Gastroesophageal sphincter (tissue), 4 donors: ENCODE data around the gene LNX1. TPM values are rescaled to one million over a fixed set of nuclear protein-coding genes. Genes with fewer than 3 reads are reported as not detected.
A peak's percentile ranks its signal among the peaks of the same experiment; 100 is the strongest.

Experiments used
- ATAC-seq: fragments of 150-250 bp; one replicate; pipeline ENCODE4 v1.9.1; 2016; ENCODE audit warnings: mild to moderate bottlenecking, moderate library complexity
- H3K27ac ChIP-seq, 4 donors: fragments of 200-600 bp; sonication (generic) in 3 of 4; 1 replicate in 3 of 4; 2 replicates in 1 of 4; pipeline ENCODE4 v1.5.1; 2016 to 2019
- H3K27me3 ChIP-seq: fragments of 200-600 bp; sonication (generic); one replicate; pipeline ENCODE4 v1.5.1; 2019
- H3K36me3 ChIP-seq, 2 donors: fragments of 200-600 bp; sonication (generic); one replicate each; pipeline ENCODE4 v1.5.1; 2019; ENCODE audit warnings: control low read depth in 1 of 2
- H3K4me1 ChIP-seq, 3 donors: fragments of 200-600 bp; sonication (generic); 1 replicate in 2 of 3; 2 replicates in 1 of 3; pipeline ENCODE4 v1.5.1; 2016 to 2019; ENCODE audit warnings: control low read depth in 2 of 3
- H3K4me3 ChIP-seq, 2 donors: fragments of 200-600 bp; sonication (generic); one replicate each; pipeline ENCODE4 v1.5.1; 2019; ENCODE audit warnings: mild to moderate bottlenecking in 1 of 2, moderate library complexity in 1 of 2
- H3K9me3 ChIP-seq, 3 donors: fragments of 200-600 bp; sonication (generic); one replicate each; pipeline ENCODE4 v1.5.1; 2017 to 2019; ENCODE audit warnings: control low read depth in 2 of 3
- EP300 ChIP-seq: sonication (generic); formaldehyde crosslinking; IDR thresholded peaks from one replicate; pipeline ENCODE4 v1.6.1; 2017; ENCODE audit warnings: antibody characterized with exemption, mild to moderate bottlenecking
- POLR2A ChIP-seq, 2 donors: fragments of 450-650 bp; IDR thresholded peaks; one replicate each; pipeline ENCODE4 v1.6.1; 2017; ENCODE audit warnings: antibody characterized with exemption in 2 of 2, mild to moderate bottlenecking in 2 of 2, moderate library complexity in 1 of 2
- POLR2AphosphoS5 ChIP-seq: sonication (generic); formaldehyde crosslinking; IDR thresholded peaks from one replicate; pipeline ENCODE4 v1.6.1; 2017; ENCODE audit warnings: antibody characterized with exemption
- whole genome bisulfite sequencing, 2 donors: methylation state at CpG; one replicate each; pipeline ENCODE4 v1.1.5; 2018; ENCODE audit warnings: low coverage in 1 of 2; 5-methylcytosine and 5-hydroxymethylcytosine counted together
- total RNA-seq, 4 donors: library from RNA; depleted of rRNA; stranded (reverse); fragments of >200 nt; gene quantifications; one replicate each; pipeline ENCODE4 v1.1.0, GENCODE V29; 2016
- TF ChIP-seq, protein P1 (sequence below), 4 experiments: fragments of 200-600 bp in 2 of 4; fragments of 450-650 bp in 2 of 4; sonication (generic) in 1 of 4; IDR thresholded peaks; one replicate each; pipeline ENCODE4 v1.5.1; 2017 to 2019; ENCODE audit warnings: antibody characterized with exemption in 4 of 4, mild to moderate bottlenecking in 2 of 4, moderate library complexity in 2 of 4

The LNX1 gene
- total RNA-seq, 4 donors from 2014 or later, result 2.6 to 13.6 (median 7.2) TPM

DNA sequence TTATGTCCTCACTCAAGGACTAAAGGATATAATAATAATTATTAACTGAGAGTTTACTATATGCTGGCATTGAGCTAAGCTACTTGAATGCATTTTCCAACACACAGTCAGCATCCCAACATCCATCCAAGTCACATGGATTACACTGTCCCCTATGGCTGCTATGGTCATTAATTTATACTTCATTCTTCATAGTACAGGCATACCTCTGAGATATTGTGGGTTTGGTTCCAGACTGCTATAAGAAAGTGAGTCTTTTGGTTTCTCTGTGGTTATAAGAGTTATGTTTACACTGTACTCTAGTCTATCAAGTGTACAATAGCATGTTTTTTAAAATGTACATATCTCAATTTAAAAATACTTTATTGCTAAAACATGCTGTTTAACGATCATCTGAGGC is 89.2 kb downstream of the LNX1 start:
- H3K27me3 ChIP-seq, result no peaks in the 10 kb centered on the region
- TF ChIP-seq POLR2A (IDR thresholded peaks at IDR 0.05), result no peak
- TF ChIP-seq, protein P1, sequence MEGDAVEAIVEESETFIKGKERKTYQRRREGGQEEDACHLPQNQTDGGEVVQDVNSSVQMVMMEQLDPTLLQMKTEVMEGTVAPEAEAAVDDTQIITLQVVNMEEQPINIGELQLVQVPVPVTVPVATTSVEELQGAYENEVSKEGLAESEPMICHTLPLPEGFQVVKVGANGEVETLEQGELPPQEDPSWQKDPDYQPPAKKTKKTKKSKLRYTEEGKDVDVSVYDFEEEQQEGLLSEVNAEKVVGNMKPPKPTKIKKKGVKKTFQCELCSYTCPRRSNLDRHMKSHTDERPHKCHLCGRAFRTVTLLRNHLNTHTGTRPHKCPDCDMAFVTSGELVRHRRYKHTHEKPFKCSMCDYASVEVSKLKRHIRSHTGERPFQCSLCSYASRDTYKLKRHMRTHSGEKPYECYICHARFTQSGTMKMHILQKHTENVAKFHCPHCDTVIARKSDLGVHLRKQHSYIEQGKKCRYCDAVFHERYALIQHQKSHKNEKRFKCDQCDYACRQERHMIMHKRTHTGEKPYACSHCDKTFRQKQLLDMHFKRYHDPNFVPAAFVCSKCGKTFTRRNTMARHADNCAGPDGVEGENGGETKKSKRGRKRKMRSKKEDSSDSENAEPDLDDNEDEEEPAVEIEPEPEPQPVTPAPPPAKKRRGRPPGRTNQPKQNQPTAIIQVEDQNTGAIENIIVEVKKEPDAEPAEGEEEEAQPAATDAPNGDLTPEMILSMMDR (IDR thresholded peaks at IDR 0.05), result no peak
- TF ChIP-seq EP300, result no peak
- no peak for TF ChIP-seq POLR2AphosphoS5
- no peak overlapping the region for H3K4me3 ChIP-seq
- no peaks in the 10 kb centered on the region for H3K36me3 ChIP-seq
- ATAC-seq, result no peak
- H3K27ac ChIP-seq, result no peak overlapping the region
- no peaks in the 10 kb centered on the region for H3K9me3 ChIP-seq
- H3K4me1 ChIP-seq, result peaks cover 0 to 3% (median 0%) of the 10 kb centered on the region in 3 donors
- 62 to 64% methylated on average over 1 of the region's 1 CpG for WGBS, 2 donors

DNA sequence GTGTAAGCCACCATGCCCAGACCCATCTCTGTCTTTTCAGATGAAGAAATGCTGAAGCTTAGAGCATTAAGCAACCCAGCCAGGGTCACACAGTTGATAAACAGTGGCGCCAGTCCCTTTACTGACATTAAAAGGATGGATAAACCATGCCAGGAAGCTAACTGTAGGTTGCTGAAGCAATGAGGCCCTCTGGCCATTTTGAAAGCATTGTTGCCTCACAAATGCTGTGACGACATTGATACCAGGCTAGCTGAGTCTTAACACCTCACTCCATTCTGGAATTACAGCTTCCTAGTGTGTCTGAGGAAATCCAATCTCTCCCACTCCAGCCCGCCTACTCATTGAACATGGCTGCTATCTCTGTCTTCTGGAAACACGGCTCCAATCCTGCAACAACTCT is 89.7 kb downstream of the LNX1 start:
- Histone ChIP-seq H3K4me3 (no peak overlapping the region), H3K27me3 (no peaks in the 10 kb centered on the region)

DNA sequence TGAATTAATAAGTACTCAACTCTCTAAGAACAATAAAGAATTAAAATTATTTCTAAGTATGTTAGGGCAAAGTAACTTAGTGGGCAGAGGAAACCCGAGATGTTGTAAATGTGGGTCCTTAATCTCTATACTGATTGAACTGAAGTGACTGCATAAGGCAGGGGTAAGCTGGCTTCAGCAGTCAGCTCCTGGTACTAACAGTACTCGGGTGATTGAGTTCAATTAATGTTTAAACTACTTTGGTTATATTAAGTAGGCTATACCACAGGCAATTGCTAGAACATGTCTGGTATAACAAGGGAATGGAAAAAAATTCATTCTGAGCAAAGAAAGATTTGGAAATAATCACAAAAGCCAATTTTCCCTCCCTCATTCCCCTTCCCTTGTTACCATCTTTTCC is 90.7 kb downstream of the LNX1 start:
- Histone ChIP-seq H3K27ac (no peak overlapping the region), H3K36me3 (no peaks in the 10 kb centered on the region), H3K4me1 (peaks cover 0 to 9% (median 0%) of the 10 kb centered on the region in 3 donors), H3K4me3 (no peak overlapping the region), H3K9me3 (no peaks in the 10 kb centered on the region), H3K27me3 (no peaks in the 10 kb centered on the region)
- TF ChIP-seq POLR2AphosphoS5, result no peak
- no peak for TF ChIP-seq POLR2A (IDR thresholded peaks at IDR 0.05)
- TF ChIP-seq, protein P1 (IDR thresholded peaks at IDR 0.05), result no peak
- no peak for TF ChIP-seq EP300
- ATAC-seq, result no peak
- 94 to 100% methylated on average over 1 to 2 of the region's 2 CpGs for WGBS, 2 donors

More for the DNA sequence above, 89.7 kb downstream of the LNX1 start:
- Histone ChIP-seq H3K36me3 (no peaks in the 10 kb centered on the region), H3K4me1 (peaks cover 0 to 8% (median 0%) of the 10 kb centered on the region in 3 donors), H3K9me3 (no peaks in the 10 kb centered on the region), H3K27ac (no peak overlapping the region)
- WGBS, 2 donors, result 72 to 100% methylated on average over 1 to 2 of the region's 4 CpGs
- ATAC-seq, result no peak
- TF ChIP-seq EP300, result no peak
- TF ChIP-seq, protein P1 (IDR thresholded peaks at IDR 0.05), result no peak
- TF ChIP-seq POLR2AphosphoS5, result no peak
- no peak for TF ChIP-seq POLR2A (IDR thresholded peaks at IDR 0.05)

DNA sequence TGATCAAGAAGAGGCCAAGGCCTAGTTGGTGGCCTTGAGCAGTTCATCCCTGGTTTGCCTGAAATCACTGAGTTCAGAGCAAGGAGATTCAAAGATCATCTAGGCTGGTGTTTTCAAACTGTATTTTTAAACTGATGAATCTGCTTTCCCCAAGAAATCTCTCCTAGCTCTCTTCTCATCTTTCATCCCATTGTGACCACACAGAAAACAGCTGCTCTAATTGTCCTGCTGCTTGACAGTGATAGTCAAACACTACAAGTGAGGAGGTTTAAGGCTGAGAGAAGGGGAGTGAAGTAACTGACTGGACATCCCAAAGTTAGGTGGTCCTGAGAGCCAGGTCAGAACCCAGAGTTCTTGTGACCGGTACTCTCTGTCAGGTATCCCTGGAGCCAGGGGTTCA is 91.5 kb downstream of the LNX1 start:
- 100% methylated on average over 1 of the region's 1 CpG for WGBS, 2 donors
- ATAC-seq, result no peak
- Histone ChIP-seq H3K4me1 (peaks cover 0 to 9% (median 0%) of the 10 kb centered on the region in 3 donors), H3K4me3 (no peak overlapping the region), H3K36me3 (no peaks in the 10 kb centered on the region), H3K27ac (peak overlapping the region in 1 of 4 donors; percentile 26), H3K9me3 (no peaks in the 10 kb centered on the region), H3K27me3 (no peaks in the 10 kb centered on the region)
- no peak for TF ChIP-seq EP300
- TF ChIP-seq POLR2A (IDR thresholded peaks at IDR 0.05), result no peak

DNA sequence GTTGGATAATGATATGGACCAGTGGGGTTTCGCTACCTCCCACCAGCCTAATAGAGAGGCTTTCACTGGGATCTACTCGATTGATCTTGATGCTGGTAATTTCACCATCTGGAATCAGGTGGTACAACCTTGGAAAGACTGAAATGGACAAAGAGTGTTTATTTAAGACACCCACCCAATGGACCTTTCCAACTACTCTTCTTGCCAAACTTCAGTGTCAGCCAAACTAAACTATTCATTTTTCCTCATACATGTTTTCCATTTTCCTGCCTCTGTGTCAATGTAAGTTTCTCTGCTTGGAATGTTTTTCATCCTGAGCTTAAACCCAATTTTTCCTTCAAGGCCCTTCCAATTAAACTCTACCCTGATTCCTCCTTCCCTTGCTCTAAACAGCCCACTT is 92.6 kb downstream of the LNX1 start:
- Histone ChIP-seq H3K27ac (peak overlapping the region in 2 of 4 donors; percentile 41 to 48), H3K4me1 (peaks cover 0 to 9% (median 0%) of the 10 kb centered on the region in 3 donors), H3K9me3 (no peaks in the 10 kb centered on the region), H3K36me3 (no peaks in the 10 kb centered on the region), H3K27me3 (no peaks in the 10 kb centered on the region), H3K4me3 (no peak overlapping the region)
- WGBS, 2 donors, result 80 to 90% methylated on average over 1 to 2 of the region's 2 CpGs
- no peak for ATAC-seq
- TF ChIP-seq EP300, result no peak
- TF ChIP-seq, protein P1 (IDR thresholded peaks at IDR 0.05), result no peak
- TF ChIP-seq POLR2AphosphoS5, result no peak
- no peak for TF ChIP-seq POLR2A (IDR thresholded peaks at IDR 0.05)
